ENCODE measurements around the gene MLF2. TPM values are rescaled to one million over a fixed set of nuclear protein-coding genes. Genes with fewer than 3 reads are reported as not detected.

Gene MLF2
- total and polyA plus RNA-seq, 2 of the 13 experiments (the other 11 are each of a cell fraction or from before 2014, with no cell fraction given), result 88.1 to 167 TPM

DNA sequence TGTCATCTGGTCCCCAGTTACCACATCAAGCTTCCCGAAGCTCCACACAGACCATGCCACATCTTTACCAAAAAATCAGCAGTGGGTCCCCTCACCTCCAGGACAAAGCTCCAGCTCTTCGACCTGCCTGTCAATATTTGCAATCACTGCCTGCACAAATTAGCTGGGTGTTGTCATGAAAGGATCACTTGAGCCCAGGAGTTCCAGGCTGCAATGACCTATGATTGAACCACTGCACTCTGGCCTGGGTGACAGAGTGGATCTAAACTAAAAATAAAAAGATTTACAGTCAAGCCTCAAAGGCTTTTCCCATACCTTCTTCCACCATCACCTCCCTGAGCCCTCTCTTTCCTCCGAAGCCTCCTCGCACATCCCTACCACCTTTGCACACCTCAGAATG lies 43.6 kb upstream of the MLF2 start (continued):
- TF ChIP-seq, protein P1, sequence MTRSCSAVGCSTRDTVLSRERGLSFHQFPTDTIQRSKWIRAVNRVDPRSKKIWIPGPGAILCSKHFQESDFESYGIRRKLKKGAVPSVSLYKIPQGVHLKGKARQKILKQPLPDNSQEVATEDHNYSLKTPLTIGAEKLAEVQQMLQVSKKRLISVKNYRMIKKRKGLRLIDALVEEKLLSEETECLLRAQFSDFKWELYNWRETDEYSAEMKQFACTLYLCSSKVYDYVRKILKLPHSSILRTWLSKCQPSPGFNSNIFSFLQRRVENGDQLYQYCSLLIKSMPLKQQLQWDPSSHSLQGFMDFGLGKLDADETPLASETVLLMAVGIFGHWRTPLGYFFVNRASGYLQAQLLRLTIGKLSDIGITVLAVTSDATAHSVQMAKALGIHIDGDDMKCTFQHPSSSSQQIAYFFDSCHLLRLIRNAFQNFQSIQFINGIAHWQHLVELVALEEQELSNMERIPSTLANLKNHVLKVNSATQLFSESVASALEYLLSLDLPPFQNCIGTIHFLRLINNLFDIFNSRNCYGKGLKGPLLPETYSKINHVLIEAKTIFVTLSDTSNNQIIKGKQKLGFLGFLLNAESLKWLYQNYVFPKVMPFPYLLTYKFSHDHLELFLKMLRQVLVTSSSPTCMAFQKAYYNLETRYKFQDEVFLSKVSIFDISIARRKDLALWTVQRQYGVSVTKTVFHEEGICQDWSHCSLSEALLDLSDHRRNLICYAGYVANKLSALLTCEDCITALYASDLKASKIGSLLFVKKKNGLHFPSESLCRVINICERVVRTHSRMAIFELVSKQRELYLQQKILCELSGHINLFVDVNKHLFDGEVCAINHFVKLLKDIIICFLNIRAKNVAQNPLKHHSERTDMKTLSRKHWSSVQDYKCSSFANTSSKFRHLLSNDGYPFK (CRISPR knock-in tag; IDR thresholded peaks at IDR 0.05; ENCODE audit: borderline replicate concordance), result no peak; the same call in 1 of the 2 replicates
- no peak for TF ChIP-seq KAT2B (IDR thresholded peaks at IDR 0.05; ENCODE audit: borderline replicate concordance, low read depth, low read length)
- no peak for TF ChIP-seq ZNF510 (CRISPR knock-in tag; IDR thresholded peaks at IDR 0.05; ENCODE audit: low read depth)
- no peak for TF ChIP-seq ZNF138 (CRISPR knock-in tag; IDR thresholded peaks at IDR 0.05; ENCODE audit: low read depth)
- no peak for TF ChIP-seq ZNF263 (CRISPR knock-in tag; IDR thresholded peaks at IDR 0.05)
- TF ChIP-seq, protein P2, sequence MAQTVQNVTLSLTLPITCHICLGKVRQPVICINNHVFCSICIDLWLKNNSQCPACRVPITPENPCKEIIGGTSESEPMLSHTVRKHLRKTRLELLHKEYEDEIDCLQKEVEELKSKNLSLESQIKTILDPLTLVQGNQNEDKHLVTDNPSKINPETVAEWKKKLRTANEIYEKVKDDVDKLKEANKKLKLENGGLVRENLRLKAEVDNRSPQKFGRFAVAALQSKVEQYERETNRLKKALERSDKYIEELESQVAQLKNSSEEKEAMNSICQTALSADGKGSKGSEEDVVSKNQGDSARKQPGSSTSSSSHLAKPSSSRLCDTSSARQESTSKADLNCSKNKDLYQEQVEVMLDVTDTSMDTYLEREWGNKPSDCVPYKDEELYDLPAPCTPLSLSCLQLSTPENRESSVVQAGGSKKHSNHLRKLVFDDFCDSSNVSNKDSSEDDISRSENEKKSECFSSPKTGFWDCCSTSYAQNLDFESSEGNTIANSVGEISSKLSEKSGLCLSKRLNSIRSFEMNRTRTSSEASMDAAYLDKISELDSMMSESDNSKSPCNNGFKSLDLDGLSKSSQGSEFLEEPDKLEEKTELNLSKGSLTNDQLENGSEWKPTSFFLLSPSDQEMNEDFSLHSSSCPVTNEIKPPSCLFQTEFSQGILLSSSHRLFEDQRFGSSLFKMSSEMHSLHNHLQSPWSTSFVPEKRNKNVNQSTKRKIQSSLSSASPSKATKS (CRISPR knock-in tag; IDR thresholded peaks at IDR 0.05), result no peak
- no peak for TF ChIP-seq EZH2 (conservative IDR thresholded peaks at IDR 0.05; ENCODE audit: low read depth, low read length)
- no peak for TF ChIP-seq MXD4 (CRISPR knock-in tag; IDR thresholded peaks at IDR 0.05)
- TF ChIP-seq ZNF605 (CRISPR knock-in tag; IDR thresholded peaks at IDR 0.05), result no peak
- no peak for TF ChIP-seq POLR2G (IDR thresholded peaks at IDR 0.05; ENCODE audit: low read depth, low read length)
- no peak for TF ChIP-seq ZNF260 (CRISPR knock-in tag; IDR thresholded peaks at IDR 0.05; ENCODE audit: borderline replicate concordance, low read depth)
- TF ChIP-seq TP53 (CRISPR knock-in tag; conservative IDR thresholded peaks at IDR 0.05), result no peak
- no peak for TF ChIP-seq ZNF552 (CRISPR knock-in tag; IDR thresholded peaks at IDR 0.05; ENCODE audit: borderline replicate concordance)
- TF ChIP-seq, protein P3, sequence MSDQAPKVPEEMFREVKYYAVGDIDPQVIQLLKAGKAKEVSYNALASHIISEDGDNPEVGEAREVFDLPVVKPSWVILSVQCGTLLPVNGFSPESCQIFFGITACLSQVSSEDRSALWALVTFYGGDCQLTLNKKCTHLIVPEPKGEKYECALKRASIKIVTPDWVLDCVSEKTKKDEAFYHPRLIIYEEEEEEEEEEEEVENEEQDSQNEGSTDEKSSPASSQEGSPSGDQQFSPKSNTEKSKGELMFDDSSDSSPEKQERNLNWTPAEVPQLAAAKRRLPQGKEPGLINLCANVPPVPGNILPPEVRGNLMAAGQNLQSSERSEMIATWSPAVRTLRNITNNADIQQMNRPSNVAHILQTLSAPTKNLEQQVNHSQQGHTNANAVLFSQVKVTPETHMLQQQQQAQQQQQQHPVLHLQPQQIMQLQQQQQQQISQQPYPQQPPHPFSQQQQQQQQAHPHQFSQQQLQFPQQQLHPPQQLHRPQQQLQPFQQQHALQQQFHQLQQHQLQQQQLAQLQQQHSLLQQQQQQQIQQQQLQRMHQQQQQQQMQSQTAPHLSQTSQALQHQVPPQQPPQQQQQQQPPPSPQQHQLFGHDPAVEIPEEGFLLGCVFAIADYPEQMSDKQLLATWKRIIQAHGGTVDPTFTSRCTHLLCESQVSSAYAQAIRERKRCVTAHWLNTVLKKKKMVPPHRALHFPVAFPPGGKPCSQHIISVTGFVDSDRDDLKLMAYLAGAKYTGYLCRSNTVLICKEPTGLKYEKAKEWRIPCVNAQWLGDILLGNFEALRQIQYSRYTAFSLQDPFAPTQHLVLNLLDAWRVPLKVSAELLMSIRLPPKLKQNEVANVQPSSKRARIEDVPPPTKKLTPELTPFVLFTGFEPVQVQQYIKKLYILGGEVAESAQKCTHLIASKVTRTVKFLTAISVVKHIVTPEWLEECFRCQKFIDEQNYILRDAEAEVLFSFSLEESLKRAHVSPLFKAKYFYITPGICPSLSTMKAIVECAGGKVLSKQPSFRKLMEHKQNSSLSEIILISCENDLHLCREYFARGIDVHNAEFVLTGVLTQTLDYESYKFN (CRISPR knock-in tag; conservative IDR thresholded peaks at IDR 0.05), result peak; percentile 54
- TF ChIP-seq, protein P4, sequence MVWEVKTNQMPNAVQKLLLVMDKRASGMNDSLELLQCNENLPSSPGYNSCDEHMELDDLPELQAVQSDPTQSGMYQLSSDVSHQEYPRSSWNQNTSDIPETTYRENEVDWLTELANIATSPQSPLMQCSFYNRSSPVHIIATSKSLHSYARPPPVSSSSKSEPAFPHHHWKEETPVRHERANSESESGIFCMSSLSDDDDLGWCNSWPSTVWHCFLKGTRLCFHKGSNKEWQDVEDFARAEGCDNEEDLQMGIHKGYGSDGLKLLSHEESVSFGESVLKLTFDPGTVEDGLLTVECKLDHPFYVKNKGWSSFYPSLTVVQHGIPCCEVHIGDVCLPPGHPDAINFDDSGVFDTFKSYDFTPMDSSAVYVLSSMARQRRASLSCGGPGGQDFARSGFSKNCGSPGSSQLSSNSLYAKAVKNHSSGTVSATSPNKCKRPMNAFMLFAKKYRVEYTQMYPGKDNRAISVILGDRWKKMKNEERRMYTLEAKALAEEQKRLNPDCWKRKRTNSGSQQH (CRISPR knock-in tag; IDR thresholded peaks at IDR 0.05; ENCODE audit: low read depth), result no peak
- TF ChIP-seq ZNF567 (CRISPR knock-in tag; IDR thresholded peaks at IDR 0.05; ENCODE audit: borderline replicate concordance), result no peak
- TF ChIP-seq ZNF44 (CRISPR knock-in tag; IDR thresholded peaks at IDR 0.05), result no peak
- TF ChIP-seq ZNF292 (CRISPR knock-in tag; IDR thresholded peaks at IDR 0.05; ENCODE audit: borderline replicate concordance, low read depth), result 0 out of 2 replicates have a peak, but pooled peaks have one; percentile 26
- no peak for TF ChIP-seq ZFY (CRISPR knock-in tag; IDR thresholded peaks at IDR 0.05)
- peak; percentile 25; the same call in 1 of the 2 replicates for TF ChIP-seq MEIS1 (CRISPR knock-in tag; IDR thresholded peaks at IDR 0.05; ENCODE audit: borderline replicate concordance)
- no peak for TF ChIP-seq ZFP1 (CRISPR knock-in tag; IDR thresholded peaks at IDR 0.05)
- no peak for TF ChIP-seq ZNF883 (CRISPR knock-in tag; IDR thresholded peaks at IDR 0.05; ENCODE audit: not compliant biosample characterization)
